ENCODE measurements around the gene BABAM2. TPM values are rescaled to one million over a fixed set of nuclear protein-coding genes. Genes with fewer than 3 reads are reported as not detected.

BABAM2 gene
- total RNA-seq, 1 donor from 2014 or later, result 34.6 TPM

DNA sequence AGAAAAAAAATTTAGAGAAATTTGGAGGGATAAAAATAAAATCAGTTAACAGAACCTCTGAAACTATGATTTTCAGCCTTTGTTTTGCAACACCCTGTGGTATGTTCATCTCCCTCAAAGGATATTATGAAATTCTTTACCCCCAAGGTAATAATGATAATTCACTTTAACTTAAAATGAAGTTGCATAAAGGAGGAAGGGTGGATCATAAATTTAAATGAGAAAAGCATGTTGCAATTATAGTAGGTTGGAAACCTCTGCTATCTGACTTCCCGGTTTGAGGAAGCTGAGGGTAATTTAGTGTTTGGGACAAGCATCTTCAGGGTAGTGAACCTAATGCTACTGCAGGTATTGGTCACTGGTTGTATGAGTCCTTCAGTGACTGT, 102.9 kb downstream of the BABAM2 start:
- no peak overlapping the region for H3K4me2 ChIP-seq
- no peak overlapping the region for H3K27ac ChIP-seq

DNA sequence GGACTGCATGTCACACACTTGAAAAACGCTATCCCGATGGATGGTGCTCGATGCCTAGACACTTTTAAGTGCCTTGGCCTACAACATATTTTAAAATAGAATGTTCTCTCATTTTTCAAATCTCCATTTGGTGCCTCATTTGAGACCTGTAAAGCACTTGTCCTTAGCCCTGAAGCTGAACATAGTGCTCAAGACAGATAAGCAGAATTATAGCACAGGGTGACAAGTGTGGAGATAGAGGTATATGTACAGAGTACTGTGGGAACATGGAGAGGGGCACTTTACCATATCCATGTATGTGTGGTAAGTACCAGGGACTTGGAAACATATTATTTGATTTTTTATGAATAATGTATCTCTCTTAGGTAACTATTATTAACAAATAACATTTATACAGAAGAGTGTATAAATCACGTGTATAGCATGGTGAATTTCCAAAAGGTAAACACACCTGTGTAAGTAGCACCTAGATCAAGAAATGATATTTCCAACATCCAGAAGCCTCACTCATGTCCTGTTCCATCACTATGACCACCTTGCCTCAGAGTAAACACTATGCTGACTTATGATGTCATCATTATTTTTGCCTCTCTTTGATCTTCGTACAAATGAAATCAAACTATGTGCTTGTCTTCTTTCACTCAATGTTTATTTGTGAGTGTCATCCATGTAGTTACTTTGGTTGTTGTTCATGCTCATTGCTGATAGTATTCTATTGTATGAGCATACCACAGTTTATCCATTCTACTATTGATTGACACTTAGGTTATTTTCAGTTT, 103.6 kb downstream of the BABAM2 start:
- H3K4me1 Mint-ChIP-seq, result no peaks in the 10 kb centered on the region
- TF ChIP-seq EZH2 (IDR thresholded peaks at IDR 0.05), result no peak
- no peak for TF ChIP-seq EZH2phosphoT487 (IDR thresholded peaks at IDR 0.05)
- TF ChIP-seq, protein P1, sequence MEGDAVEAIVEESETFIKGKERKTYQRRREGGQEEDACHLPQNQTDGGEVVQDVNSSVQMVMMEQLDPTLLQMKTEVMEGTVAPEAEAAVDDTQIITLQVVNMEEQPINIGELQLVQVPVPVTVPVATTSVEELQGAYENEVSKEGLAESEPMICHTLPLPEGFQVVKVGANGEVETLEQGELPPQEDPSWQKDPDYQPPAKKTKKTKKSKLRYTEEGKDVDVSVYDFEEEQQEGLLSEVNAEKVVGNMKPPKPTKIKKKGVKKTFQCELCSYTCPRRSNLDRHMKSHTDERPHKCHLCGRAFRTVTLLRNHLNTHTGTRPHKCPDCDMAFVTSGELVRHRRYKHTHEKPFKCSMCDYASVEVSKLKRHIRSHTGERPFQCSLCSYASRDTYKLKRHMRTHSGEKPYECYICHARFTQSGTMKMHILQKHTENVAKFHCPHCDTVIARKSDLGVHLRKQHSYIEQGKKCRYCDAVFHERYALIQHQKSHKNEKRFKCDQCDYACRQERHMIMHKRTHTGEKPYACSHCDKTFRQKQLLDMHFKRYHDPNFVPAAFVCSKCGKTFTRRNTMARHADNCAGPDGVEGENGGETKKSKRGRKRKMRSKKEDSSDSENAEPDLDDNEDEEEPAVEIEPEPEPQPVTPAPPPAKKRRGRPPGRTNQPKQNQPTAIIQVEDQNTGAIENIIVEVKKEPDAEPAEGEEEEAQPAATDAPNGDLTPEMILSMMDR (IDR thresholded peaks at IDR 0.05), result no peak
- Histone ChIP-seq H3K27ac (no peak overlapping the region), H3K36me3 (no peaks in the 10 kb centered on the region), H3K4me2 (no peak overlapping the region), H3K9ac (no peak overlapping the region), H3F3A (ENCODE audit: low read depth) (no peaks in the 10 kb centered on the region), H3K79me2 (ENCODE audit: low read depth) (no peaks in the 10 kb centered on the region), H4K20me1 (ENCODE audit: low read depth) (no peaks in the 10 kb centered on the region), H3K4me3 (no peak overlapping the region), H3K4me1 (no peaks in the 10 kb centered on the region), H3K27me3 (no peaks in the 10 kb centered on the region), H3K9me3 (ENCODE audit: low read depth) (no peaks in the 10 kb centered on the region), H2AFZ (replicated peaks) (no peak overlapping the region)
- H3K27ac Mint-ChIP-seq, result no peak overlapping the region
- H3K27me3 Mint-ChIP-seq (ENCODE audit: insufficient read depth, low read depth), result peaks cover 2% of the 10 kb centered on the region
- no peaks in the 10 kb centered on the region for H3K9me3 Mint-ChIP-seq
- peaks cover 4% of the 10 kb centered on the region for H3K36me3 Mint-ChIP-seq
- H3K4me3 Mint-ChIP-seq, result no peak overlapping the region
- DNase-seq (ENCODE audit: low spot score), result no peak

More for the DNA sequence above, 102.9 kb downstream of the BABAM2 start:
- no peak overlapping the region for H3K9ac ChIP-seq
- no peaks in the 10 kb centered on the region for H3K4me1 ChIP-seq
- DNase-seq (ENCODE audit: low spot score), result no peak
- Mint-ChIP-seq H3K9me3 (no peaks in the 10 kb centered on the region), H3K4me3 (no peak overlapping the region), H3K36me3 (peaks cover 4% of the 10 kb centered on the region), H3K4me1 (no peaks in the 10 kb centered on the region), H3K27ac (no peak overlapping the region), H3K27me3 (ENCODE audit: insufficient read depth, low read depth) (peaks cover 2% of the 10 kb centered on the region)
- no peak overlapping the region for H3K4me3 ChIP-seq
- no peak overlapping the region for H2AFZ ChIP-seq (replicated peaks)
- no peaks in the 10 kb centered on the region for H3K9me3 ChIP-seq (ENCODE audit: low read depth)
- no peaks in the 10 kb centered on the region for H4K20me1 ChIP-seq (ENCODE audit: low read depth)
- no peaks in the 10 kb centered on the region for H3K79me2 ChIP-seq (ENCODE audit: low read depth)
- TF ChIP-seq EZH2 (IDR thresholded peaks at IDR 0.05) (no peak), EZH2phosphoT487 (IDR thresholded peaks at IDR 0.05) (no peak)
- TF ChIP-seq, protein P1 (IDR thresholded peaks at IDR 0.05), result no peak
- no peaks in the 10 kb centered on the region for H3K27me3 ChIP-seq
- no peaks in the 10 kb centered on the region for H3F3A ChIP-seq (ENCODE audit: low read depth)
- H3K36me3 ChIP-seq, result no peaks in the 10 kb centered on the region

- H3K36me3 Mint-ChIP-seq, result peaks cover 4% of the 10 kb centered on the region
- no peaks in the 10 kb centered on the region for H4K20me1 ChIP-seq (ENCODE audit: low read depth)
- no peak overlapping the region for H3K27ac ChIP-seq
- H3K4me1 ChIP-seq, result no peaks in the 10 kb centered on the region
- H3K4me1 Mint-ChIP-seq, result no peaks in the 10 kb centered on the region
- H3K36me3 ChIP-seq, result no peaks in the 10 kb centered on the region
- no peaks in the 10 kb centered on the region for H3K9me3 ChIP-seq (ENCODE audit: low read depth)
- H3K27ac Mint-ChIP-seq, result no peak overlapping the region
- H3K9ac ChIP-seq, result no peak overlapping the region
- H3K27me3 ChIP-seq, result no peaks in the 10 kb centered on the region
- TF ChIP-seq EZH2 (IDR thresholded peaks at IDR 0.05), result no peak
- TF ChIP-seq, protein P1 (IDR thresholded peaks at IDR 0.05), result no peak
- TF ChIP-seq EZH2phosphoT487 (IDR thresholded peaks at IDR 0.05), result no peak
- no peak overlapping the region for H3K4me3 Mint-ChIP-seq
- no peak overlapping the region for H3K4me2 ChIP-seq
- H3K4me3 ChIP-seq, result no peak overlapping the region
- peaks cover 2% of the 10 kb centered on the region for H3K27me3 Mint-ChIP-seq (ENCODE audit: insufficient read depth, low read depth)
- no peaks in the 10 kb centered on the region for H3F3A ChIP-seq (ENCODE audit: low read depth)
- no peak overlapping the region for H2AFZ ChIP-seq (replicated peaks)
- H3K79me2 ChIP-seq (ENCODE audit: low read depth), result no peaks in the 10 kb centered on the region
- no peaks in the 10 kb centered on the region for H3K9me3 Mint-ChIP-seq
- DNase-seq (ENCODE audit: low spot score), result no peak
Observed at GRCh38 chr2:27996156-27996922, 105.8 kb downstream of the BABAM2 start.

Measured in neural progenitor cell (in vitro differentiated cells).